Esophagus muscularis mucosa (tissue), 4 donors: Measurements from ENCODE around the gene EPC1.

ENCODE experiments used
- EP300 ChIP-seq: sonication (generic); formaldehyde crosslinking; IDR thresholded peaks from one replicate; pipeline ENCODE4 v1.6.1; 2017; ENCODE audit warnings: antibody characterized with exemption
- POLR2A ChIP-seq: fragments of 450-650 bp; IDR thresholded peaks from one replicate; pipeline ENCODE4 v1.6.1; 2017; ENCODE audit warnings: antibody characterized with exemption, moderate library complexity, mild to moderate bottlenecking, low read depth
- POLR2AphosphoS5 ChIP-seq, 2 donors: sonication (generic); formaldehyde crosslinking; IDR thresholded peaks; one replicate each; pipeline ENCODE4 v1.6.1; 2017; ENCODE audit warnings: antibody characterized with exemption in 2 of 2
- TF ChIP-seq, protein P1 (sequence below), 3 experiments: fragments of 200-600 bp in 2 of 3; fragments of 450-650 bp in 1 of 3; sonication (generic) in 2 of 3; IDR thresholded peaks; one replicate each; pipeline ENCODE4 v1.5.1; 2017 to 2019; ENCODE audit warnings: antibody characterized with exemption in 3 of 3, mild to moderate bottlenecking in 2 of 3, moderate library complexity in 1 of 3

DNA sequence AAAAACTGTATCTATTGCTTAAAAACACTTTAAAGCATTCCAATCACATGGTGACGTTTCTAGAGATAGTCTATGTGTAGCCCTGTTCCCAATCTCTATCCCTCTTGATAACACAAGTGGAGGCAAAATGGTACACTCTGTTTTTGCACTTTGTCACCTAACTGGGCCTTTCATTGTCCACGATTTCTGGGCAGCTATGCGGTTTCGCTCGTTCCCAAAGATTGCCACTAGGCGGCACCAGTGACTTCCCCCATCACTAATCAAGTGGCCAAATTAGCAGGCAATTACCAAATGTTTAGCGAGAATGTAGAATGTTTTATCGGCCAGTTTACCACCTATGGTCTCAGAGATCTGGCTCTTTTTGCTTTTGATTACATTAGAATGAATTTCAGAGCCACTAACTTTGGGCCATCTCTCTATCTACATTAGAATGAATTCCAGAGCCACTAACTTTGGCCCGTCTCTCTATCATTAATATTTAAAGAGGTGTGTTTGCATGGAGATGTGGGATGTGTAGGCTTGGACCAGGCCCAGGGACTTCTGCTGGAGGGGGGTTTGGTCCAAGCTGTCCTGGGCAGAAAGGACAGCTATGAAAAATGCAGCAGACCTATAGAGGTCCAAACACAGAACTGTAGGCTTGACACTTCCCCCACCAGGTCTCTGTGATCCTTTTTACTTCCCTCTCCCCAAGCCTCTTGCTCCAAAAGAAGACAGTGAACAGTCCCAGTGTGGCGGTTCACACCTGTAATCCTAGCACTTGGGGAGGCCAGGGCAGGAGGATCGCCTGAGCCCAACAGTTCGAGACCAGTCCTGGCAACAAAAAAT, 90.1 kb downstream of the EPC1 start:
- TF ChIP-seq, protein P1, sequence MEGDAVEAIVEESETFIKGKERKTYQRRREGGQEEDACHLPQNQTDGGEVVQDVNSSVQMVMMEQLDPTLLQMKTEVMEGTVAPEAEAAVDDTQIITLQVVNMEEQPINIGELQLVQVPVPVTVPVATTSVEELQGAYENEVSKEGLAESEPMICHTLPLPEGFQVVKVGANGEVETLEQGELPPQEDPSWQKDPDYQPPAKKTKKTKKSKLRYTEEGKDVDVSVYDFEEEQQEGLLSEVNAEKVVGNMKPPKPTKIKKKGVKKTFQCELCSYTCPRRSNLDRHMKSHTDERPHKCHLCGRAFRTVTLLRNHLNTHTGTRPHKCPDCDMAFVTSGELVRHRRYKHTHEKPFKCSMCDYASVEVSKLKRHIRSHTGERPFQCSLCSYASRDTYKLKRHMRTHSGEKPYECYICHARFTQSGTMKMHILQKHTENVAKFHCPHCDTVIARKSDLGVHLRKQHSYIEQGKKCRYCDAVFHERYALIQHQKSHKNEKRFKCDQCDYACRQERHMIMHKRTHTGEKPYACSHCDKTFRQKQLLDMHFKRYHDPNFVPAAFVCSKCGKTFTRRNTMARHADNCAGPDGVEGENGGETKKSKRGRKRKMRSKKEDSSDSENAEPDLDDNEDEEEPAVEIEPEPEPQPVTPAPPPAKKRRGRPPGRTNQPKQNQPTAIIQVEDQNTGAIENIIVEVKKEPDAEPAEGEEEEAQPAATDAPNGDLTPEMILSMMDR (IDR thresholded peaks at IDR 0.05) = peak; percentile 87 to 93 (median 88)
- TF ChIP-seq POLR2A (no peak), EP300 (no peak), POLR2AphosphoS5 (IDR thresholded peaks at IDR 0.05) (peak in 1 of 2 donors; percentile 40)
